GM19455 (cell line): Measurements from ENCODE around the gene ATP9A.

Experiments
- ATAC-seq: cut with Tn5 transposase; IDR thresholded peaks from one replicate; pipeline ENCODE4 v1.9.1; 2021; ENCODE audit not compliant: unreplicated experiment

The ATP9A gene

GRCh38 chr20:51560550-51561307, 207.5 kb downstream of the ATP9A start:
- no peak for ATAC-seq

GRCh38 chr20:51560042-51560441, 208.1 kb downstream of the ATP9A start:
- ATAC-seq: no peak

GRCh38 chr20:51554538-51555165, 213.5 kb downstream of the ATP9A start:
- no peak for ATAC-seq

- ATAC-seq: no peak
Observed at GRCh38 chr20:51553897-51554486, 214.2 kb downstream of the ATP9A start.

GRCh38 chr20:51551186-51551585, 217.0 kb downstream of the ATP9A start:
- ATAC-seq: no peak

- ATAC-seq: no peak
Observed at GRCh38 chr20:51549474-51549873, 218.7 kb downstream of the ATP9A start.

GRCh38 chr20:51547951-51548350, 220.2 kb downstream of the ATP9A start:
- no peak for ATAC-seq
